ENCODE data around the gene ENPP7.
"Not testable (repeated sequence)": the region's sequence is repeated elsewhere in the genome, so short reads cannot be mapped to it uniquely, and the experiment has no call there.

The ENPP7 gene

DNA sequence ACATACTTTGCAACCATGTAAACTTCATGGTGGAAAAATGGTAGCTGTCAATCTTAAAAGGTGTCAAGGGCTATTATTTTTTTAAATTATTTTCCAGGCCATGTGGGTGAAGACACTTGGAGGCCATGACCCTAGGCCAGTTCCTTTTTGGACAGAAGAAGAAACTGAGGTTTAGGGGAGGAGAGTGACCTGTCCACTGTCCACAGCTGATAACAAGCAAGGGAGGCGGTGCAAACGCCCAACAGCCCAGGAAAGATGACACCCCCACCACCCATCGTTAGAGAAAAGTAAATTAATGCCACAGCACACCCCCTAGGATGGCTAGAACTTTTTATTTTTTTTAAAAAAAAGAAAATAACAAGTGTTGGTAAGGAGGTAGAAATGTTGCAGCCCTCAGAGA is 19.2 kb downstream of the ENPP7 start:
- FAIRE-seq: no peak

DNA sequence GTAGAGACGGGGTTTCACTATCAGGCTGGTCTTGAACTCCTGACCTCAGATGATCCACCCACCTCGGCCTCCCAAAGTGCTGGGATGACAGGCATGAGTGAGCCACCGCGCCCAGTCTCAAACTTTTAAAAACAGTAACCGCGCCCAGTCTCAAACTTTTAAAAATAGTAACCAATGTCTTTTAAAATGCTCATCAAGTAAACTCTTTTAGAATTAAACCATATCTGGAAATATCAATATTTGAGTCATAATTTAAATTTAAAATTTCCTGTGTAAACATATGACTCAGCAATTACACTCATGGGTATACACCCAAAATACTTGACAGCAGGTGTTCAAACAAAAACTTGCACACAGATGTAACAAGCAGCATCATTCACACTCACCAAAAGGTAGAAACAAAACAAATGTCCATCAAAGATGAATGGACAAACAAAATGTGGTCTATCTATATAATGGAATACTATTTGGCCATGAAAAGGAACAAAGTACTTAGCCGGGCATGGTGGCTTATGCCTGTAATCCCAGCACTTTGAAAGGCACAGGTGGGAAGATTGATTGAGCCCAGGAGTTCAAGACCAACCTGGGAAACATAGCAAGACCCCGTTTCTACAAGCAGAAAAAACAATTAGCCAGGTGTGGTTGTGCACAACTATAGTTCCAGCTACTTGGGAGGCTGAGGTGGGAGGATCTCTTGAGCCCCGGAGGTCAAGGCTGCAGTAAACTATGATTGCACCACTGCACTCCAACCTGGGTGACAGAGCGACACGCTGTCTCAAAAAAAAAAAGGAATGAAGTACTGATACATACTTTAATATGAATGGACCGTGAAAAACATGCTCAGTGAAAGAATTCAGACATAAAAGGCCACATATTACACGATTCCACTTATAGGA is 20.2 kb downstream of the ENPP7 start:
- no peak for FAIRE-seq

DNA sequence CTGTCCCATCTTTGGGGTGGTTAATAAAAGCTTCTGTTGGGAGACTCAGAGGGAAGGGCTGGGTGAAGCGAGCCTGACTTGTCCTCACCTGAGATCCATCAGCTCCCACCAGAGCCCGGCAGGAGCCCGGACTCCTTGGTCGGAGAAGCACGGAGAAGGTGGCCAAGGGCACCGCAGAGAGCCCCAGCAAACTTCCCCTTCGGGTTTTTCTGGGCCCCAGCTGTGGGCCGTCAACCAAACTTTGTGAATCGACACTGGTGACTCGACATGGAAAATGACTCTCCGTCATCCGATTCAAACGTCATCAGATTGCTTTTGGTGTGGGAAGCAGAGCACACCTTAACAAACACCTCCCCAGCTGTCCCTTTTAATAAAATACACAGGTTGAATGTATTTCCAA is 21.4 kb downstream of the ENPP7 start:
- FAIRE-seq: no peak

- no peak for FAIRE-seq
Measured at GRCh38 chr17:79754370-79754769, 23.6 kb downstream of the ENPP7 start.

- FAIRE-seq: not testable (repeated sequence)
Measured at GRCh38 chr17:79754903-79755302, 24.2 kb downstream of the ENPP7 start.

GRCh38 chr17:79755591-79755990 is 24.8 kb downstream of the ENPP7 start:
- FAIRE-seq: no peak

- no peak for FAIRE-seq
Measured at GRCh38 chr17:79757140-79757745, 26.5 kb downstream of the ENPP7 start.

DNA sequence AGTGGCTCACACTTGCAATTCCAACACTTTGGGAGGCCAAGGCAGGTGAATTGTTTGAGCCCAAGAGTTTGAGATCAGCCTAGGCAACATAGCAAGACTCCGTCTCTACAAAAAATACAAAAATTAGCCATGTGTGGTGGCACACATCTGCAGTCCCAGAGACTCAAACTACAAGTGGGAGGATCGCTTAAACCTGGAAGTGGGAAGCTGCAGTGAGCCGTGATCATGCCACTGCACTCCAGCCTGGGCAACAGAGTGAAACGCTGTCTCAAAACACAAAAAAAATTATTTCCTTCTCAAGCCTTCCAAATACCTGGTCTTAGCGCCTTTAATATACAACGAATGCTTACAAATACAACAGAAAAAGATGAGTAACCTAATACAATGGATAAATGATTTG is 27.5 kb downstream of the ENPP7 start:
- FAIRE-seq: no peak

- no peak for FAIRE-seq
Measured at GRCh38 chr17:79760197-79760906, 29.6 kb downstream of the ENPP7 start.

- FAIRE-seq: no peak
Measured at GRCh38 chr17:79761894-79762589, 31.3 kb downstream of the ENPP7 start.

GRCh38 chr17:79765708-79766107 is 35.0 kb downstream of the ENPP7 start:
- FAIRE-seq: no peak

DNA sequence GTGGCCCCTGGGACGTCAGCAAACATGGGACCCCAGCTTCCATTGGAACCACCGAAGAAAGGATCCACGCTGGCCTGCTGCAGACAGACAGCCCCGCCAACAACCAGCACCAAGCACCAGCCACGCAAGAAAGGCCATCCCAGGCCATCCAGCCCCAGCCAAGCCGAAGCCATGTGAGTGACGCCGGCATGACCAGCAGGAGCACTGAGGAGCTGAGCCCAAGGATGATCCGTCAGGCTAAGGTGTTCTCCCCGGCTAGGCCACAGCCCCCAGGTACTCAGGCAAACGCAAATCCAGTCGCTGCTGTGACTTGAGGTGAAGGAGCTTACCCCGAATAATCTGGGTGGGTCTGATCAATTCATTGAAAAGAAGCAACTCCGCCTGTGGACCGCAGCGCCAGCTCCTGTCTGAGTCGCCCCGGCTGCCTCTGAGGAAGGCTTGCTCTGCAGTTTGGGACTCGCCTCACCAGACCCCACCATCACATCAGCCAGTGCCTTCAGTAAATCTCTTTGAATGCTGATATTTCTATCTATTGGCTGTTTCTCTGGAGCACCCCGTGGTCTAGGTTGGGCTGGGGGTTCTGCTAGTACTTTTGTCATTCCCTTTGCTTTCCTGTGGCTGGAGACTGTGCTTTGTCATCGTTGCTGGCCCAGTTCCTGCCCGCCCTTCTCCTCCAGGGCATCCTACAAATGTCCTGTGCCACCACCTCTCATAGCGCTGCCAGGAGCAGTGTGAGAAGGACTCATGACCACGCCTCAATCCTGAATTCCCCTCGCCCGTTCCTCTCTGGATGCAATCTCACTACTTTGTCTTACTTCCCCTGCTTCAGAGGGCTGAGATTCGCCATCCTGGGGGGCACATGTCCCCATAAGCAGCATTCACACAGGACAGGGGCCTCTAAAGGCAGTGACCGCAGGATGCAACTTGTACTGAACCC is 39.1 kb downstream of the ENPP7 start:
- no peak for FAIRE-seq

DNA sequence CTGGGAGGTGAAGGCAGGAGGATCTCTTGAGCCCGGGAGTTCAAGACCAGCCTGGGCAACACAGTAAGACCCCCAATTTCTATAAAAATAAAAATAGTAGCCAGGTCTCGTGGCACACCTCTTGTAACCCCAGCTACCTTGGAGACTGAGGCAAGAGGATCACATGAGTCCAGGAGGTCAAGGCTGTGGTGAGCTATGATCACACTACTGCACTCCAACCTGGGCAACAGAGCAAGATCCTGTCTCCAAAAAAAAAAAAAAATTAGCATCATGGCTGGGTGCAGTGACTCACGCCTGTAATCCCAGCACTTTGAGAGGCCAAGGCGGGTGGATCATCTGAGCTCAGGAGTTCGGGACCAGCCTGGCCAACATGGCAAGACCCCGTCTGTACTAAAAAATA is 40.5 kb downstream of the ENPP7 start:
- FAIRE-seq: no peak

DNA sequence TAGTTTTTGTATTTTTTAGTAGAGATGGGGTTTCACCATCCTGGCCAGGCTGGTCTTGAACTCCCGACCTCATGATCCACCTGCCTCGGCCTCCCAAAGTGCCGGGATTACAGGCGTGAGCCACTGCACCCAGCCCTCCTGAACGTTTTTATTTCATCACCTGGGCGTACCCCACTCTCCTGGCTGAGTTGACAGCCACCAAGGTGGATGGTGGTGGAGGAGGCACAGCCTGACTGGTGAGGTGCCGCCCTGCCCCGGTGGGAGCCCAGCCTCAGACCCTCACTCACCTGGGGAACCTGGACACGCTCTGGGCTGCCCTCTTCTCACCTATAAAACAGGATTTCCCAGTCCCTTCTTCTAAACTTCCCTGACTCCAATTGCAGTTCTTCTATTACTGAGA is 42.0 kb downstream of the ENPP7 start:
- FAIRE-seq: not testable (repeated sequence)

DNA sequence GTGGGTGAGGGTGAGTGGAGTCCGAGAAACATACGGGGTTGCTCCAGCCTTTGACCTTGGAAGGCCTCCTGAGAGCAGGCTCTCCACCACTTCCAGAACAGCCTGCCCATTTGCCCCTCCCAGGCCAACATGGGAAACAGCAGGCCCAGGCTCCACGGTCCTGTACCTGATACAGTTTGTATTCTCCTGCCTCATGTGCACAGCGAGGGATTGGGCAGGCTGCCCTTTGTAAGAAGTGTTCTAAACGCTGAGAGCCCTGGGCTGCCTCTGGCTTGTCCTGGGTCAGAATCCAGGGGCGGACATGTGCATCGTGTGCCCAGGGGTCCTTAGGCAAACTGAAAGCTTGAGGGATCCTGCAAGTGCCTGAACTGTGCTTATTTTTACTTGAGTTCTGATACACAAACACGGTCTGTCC is 43.8 kb downstream of the ENPP7 start:
- FAIRE-seq: no peak

- FAIRE-seq: no peak
Measured at GRCh38 chr17:79775632-79776031, 44.9 kb downstream of the ENPP7 start.

DNA sequence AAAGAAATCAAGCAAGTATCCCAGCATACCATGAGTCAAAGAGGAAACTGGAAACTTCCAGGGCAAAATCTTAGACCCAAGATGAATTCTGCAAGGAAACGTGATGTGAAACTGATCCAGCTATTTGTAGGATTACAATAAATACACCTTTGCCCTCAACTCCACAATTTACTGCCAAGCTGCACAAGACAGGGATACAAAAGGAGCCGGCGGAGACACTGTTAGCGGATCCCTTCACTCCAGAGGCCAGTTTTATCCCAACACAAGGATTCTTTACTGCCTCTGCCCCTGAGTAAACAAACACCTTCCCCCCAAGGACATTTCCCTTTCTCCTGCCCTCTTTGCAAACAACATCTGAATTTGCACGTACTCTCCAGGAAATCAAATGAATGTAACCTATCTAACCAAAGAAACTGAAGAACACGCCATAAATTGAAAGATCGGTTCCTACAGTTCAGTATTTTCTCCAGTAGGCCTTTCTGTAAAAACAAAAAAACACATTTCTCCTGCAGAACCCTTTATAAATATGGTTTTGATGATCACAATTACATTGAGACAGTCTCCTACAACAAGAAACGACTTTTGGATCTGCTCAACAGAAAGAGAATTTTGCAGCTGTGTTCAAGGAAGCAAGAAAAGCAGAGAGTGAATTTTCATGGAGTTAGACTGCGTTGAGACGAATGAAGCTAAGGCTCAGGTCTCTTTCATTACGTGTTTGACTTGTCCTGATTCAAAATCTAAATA is 45.8 kb downstream of the ENPP7 start:
- no peak for FAIRE-seq

DNA sequence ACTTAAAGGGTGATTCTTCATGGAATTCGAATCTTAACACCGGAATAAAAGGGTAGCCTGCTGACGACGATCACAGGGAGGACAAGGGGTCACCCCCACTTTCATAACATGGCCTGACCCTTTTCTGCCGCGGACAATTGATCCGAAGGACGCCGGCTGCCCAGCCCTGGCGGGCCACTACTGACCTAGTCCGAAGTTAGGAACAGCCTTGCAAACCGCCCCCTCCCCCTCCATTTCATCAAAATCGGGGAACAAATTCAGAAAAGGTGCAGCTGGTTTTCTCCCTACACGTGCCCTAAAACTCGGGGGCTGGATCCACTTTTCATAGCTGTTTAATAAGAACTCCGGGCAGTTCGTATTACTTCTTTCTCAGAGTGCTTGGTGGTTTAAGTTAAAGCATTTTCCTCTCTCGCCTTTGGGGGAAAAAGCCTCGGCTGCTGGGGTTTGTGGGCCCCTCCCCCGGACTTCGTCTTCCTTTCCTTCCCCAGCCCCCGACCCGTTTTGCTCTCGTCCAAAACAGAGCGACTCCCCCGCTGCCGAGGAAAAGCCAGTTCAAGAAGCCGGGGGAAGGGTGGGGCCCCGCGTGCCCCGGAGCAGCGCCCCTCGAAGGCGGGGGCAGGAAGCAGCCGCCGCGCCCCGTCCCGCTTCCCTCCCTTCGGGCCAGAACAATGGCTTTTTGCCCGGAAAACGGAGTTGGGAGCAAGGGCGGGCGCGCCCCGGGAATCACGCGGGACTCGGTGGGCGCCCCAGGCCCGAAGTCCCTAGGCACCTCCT is 46.6 kb downstream of the ENPP7 start:
- FAIRE-seq: no peak

- no peak for FAIRE-seq
Measured at GRCh38 chr17:79777894-79778503, 47.3 kb downstream of the ENPP7 start, which contains the start of gene CBX2. Gene CBX2 (plus strand): TSS chr17:79778148. CDS start chr17:79778236, 88 bp downstream.

All from TTC549 (cell line).